ENCODE results near the gene PXMP2.

GRCh38 chr12:132677492-132677891 is 9.9 kb upstream of the PXMP2 start:
- no peak for TF ChIP-seq POLR2A (IDR thresholded peaks at IDR 0.05)
- TF ChIP-seq, protein P1, sequence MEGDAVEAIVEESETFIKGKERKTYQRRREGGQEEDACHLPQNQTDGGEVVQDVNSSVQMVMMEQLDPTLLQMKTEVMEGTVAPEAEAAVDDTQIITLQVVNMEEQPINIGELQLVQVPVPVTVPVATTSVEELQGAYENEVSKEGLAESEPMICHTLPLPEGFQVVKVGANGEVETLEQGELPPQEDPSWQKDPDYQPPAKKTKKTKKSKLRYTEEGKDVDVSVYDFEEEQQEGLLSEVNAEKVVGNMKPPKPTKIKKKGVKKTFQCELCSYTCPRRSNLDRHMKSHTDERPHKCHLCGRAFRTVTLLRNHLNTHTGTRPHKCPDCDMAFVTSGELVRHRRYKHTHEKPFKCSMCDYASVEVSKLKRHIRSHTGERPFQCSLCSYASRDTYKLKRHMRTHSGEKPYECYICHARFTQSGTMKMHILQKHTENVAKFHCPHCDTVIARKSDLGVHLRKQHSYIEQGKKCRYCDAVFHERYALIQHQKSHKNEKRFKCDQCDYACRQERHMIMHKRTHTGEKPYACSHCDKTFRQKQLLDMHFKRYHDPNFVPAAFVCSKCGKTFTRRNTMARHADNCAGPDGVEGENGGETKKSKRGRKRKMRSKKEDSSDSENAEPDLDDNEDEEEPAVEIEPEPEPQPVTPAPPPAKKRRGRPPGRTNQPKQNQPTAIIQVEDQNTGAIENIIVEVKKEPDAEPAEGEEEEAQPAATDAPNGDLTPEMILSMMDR (IDR thresholded peaks at IDR 0.05): no peak

Measured in thyroid gland (tissue), 4 donors.